HepG2 (cell line): ENCODE data around the gene INHBB.

Experiments
- ATF7 ChIP-seq, 2 experiments: fragments of 450-650 bp in 1 of 2; sonication (generic) in 1 of 2; formaldehyde crosslinking in 1 of 2; IDR thresholded peaks; 2 replicates each; pipeline versions ENCODE4 v1.4.0 to v1.6.1; 2016 to 2020; ENCODE audit warnings: antibody characterized with exemption in 1 of 2, mild to moderate bottlenecking in 1 of 2, missing genetic modification reagents in 1 of 2
- JUNB ChIP-seq: sonication (generic); formaldehyde crosslinking; IDR thresholded peaks from 2 replicates; pipeline ENCODE4 v1.8.0; 2022; ENCODE audit warnings: missing genetic modification reagents, mild to moderate bottlenecking, borderline replicate concordance
- MLLT10 ChIP-seq: sonication (generic); formaldehyde crosslinking; IDR thresholded peaks from 2 replicates; pipeline ENCODE4 v1.4.0; 2020; ENCODE audit warnings: missing genetic modification reagents
- ZNF510 ChIP-seq: sonication (generic); formaldehyde crosslinking; IDR thresholded peaks from 2 replicates; pipeline ENCODE4 v1.4.0; 2020; ENCODE audit warnings: low read depth, mild to moderate bottlenecking, missing genetic modification reagents
- ZNF747 ChIP-seq: sonication (generic); formaldehyde crosslinking; IDR thresholded peaks from 2 replicates; pipeline ENCODE4 v1.8.1; 2023; ENCODE audit warnings: missing genetic modification reagents, mild to moderate bottlenecking, borderline replicate concordance
- TF ChIP-seq, protein P1 (sequence below): sonication (generic); formaldehyde crosslinking; IDR thresholded peaks from 2 replicates; pipeline ENCODE4 v1.4.0; 2020; ENCODE audit warnings: mild to moderate bottlenecking, missing genetic modification reagents
- TF ChIP-seq, protein P2 (sequence below): sonication (generic); formaldehyde crosslinking; IDR thresholded peaks from 2 replicates; pipeline ENCODE4 v1.5.0; 2020; ENCODE audit warnings: missing genetic modification reagents, mild to moderate bottlenecking, borderline replicate concordance
- TF ChIP-seq, protein P3 (sequence below): sonication (generic); formaldehyde crosslinking; IDR thresholded peaks from 2 replicates; pipeline ENCODE4 v1.8.0; 2022; ENCODE audit warnings: low read depth, missing genetic modification reagents

DNA sequence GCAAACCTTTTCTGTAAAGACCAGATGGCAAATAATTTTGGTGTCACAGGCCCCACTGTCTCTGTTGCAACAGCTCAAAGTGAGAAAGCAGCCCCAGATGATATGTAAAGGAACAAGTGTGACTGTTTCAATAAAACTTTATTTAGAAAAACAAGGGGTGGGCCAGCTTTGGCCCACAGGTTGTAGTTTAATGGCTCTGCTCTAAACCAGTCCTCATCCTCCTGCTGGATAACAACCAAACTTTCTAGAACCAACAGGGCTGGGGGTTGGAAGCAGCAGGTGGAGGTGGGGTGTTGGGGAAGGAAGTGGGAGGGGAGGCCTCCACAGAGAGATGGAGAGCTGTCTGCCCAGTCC, 28.8 kb upstream of the INHBB start:
- TF ChIP-seq JUNB (CRISPR knock-in tag) (no peak), ATF7 (IDR thresholded peaks at IDR 0.05) (no peak), ATF7 (CRISPR knock-in tag; IDR thresholded peaks at IDR 0.05) (no peak), ZNF510 (CRISPR knock-in tag) (no peak), MLLT10 (CRISPR knock-in tag) (no peak), ZNF747 (no peak)
- TF ChIP-seq, protein P1, sequence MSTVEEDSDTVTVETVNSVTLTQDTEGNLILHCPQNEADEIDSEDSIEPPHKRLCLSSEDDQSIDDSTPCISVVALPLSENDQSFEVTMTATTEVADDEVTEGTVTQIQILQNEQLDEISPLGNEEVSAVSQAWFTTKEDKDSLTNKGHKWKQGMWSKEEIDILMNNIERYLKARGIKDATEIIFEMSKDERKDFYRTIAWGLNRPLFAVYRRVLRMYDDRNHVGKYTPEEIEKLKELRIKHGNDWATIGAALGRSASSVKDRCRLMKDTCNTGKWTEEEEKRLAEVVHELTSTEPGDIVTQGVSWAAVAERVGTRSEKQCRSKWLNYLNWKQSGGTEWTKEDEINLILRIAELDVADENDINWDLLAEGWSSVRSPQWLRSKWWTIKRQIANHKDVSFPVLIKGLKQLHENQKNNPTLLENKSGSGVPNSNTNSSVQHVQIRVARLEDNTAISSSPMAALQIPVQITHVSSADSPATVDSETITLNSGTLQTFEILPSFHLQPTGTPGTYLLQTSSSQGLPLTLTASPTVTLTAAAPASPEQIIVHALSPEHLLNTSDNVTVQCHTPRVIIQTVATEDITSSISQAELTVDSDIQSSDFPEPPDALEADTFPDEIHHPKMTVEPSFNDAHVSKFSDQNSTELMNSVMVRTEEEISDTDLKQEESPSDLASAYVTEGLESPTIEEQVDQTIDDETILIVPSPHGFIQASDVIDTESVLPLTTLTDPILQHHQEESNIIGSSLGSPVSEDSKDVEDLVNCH (CRISPR knock-in tag): no peak
- TF ChIP-seq, protein P2, sequence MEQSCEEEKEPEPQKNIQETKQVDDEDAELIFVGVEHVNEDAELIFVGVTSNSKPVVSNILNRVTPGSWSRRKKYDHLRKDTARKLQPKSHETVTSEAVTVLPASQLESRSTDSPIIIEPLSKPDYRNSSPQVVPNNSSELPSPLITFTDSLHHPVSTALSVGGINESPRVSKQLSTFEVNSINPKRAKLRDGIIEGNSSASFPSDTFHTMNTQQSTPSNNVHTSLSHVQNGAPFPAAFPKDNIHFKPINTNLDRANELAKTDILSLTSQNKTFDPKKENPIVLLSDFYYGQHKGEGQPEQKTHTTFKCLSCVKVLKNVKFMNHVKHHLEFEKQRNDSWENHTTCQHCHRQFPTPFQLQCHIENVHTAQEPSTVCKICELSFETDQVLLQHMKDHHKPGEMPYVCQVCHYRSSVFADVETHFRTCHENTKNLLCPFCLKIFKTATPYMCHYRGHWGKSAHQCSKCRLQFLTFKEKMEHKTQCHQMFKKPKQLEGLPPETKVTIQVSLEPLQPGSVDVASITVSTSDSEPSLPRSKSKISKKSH (CRISPR knock-in tag): no peak
- TF ChIP-seq, protein P3, sequence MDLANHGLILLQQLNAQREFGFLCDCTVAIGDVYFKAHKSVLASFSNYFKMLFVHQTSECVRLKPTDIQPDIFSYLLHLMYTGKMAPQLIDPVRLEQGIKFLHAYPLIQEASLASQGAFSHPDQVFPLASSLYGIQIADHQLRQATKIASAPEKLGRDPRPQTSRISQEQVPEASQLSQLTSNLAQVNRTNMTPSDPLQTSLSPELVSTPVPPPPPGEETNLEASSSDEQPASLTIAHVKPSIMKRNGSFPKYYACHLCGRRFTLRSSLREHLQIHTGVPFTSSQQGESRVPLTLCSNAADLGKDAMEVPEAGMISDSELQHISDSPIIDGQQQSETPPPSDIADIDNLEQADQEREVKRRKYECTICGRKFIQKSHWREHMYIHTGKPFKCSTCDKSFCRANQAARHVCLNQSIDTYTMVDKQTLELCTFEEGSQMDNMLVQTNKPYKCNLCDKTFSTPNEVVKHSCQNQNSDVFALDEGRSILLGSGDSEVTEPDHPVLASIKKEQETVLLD (CRISPR knock-in tag): no peak
